ENCODE data around the gene DCK. TPM values are rescaled to one million over a fixed set of nuclear protein-coding genes. Genes with fewer than 3 reads are reported as not detected.

DCK gene
- total and polyA plus RNA-seq, 9 of the 15 experiments (the other 6 are each of a cell fraction or from before 2014, with no cell fraction given), result 11.3 to 25.8 (median 19.6) TPM

DNA sequence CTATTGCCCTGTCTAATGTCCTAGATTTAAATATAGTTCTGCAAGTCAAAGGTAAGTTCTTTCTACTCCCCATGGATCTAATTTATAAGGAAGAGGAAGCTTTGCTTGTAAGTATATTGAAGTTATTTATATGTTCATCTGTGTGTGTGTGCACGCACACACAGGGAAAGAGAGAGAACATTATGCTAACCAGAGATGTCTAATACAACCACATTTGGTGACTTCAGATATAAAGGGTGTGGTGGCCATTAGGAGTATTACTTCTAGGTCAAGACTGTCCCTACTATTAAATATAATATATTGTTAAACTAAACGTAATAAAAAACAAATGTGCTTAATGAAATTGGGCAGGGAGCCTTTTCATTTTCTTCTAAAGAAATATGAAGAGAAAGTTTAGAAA is 4.1 kb downstream of the DCK start:
- H2AFZ ChIP-seq (ENCODE audit: low read depth, low read length), result no peak overlapping the region
- CTCF ChIA-PET (ENCODE audit: low intra/inter-chr PET ratio), result no interaction called here
- in situ Hi-C loops (cut with MboI), result no loop called here

More for the DNA sequence above, 4.1 kb downstream of the DCK start:
- intact Hi-C loops (cut with micrococcal nuclease), result loop anchor here (10.0 kb wide), 1 partner anchor 293 kb away; no protein-coding TSS in a partner anchor
- no peak for ATAC-seq
- FAIRE-seq, result no peak
- H3K36me3 ChIP-seq (ENCODE audit: control insufficient read depth, insufficient read depth, low read length), result peaks cover 15% of the 10 kb centered on the region; the same call in 1 of the 3 replicates
- no peak for DNase-seq (ENCODE audit: extremely low read depth in 1 of 4, low spot score in 3 of 4)
- BruUV-seq (replicated peaks), result no TSS peak
- H3K79me2 ChIP-seq (ENCODE audit: control insufficient read depth, insufficient read depth, low read length), result peaks cover 52% of the 10 kb centered on the region
- H3K4me3 ChIP-seq, result no peak overlapping the region
- no peak for TF ChIP-seq CTCF (IDR thresholded peaks at IDR 0.05 in 2 of 3, conservative IDR thresholded peaks at IDR 0.05 in 1 of 3; ENCODE audit: insufficient read depth in 2 of 3, low read depth in 1 of 3, low read length in 3 of 3)
- TF ChIP-seq CC2D1A (IDR thresholded peaks at IDR 0.05), result no peak
- POLR2A ChIA-PET, result interaction anchor here (1.0 kb wide), 1 partner anchor 37 kb away, joined by 3 read pairs; no protein-coding TSS in a partner anchor
- no peaks in the 10 kb centered on the region for H3K9me1 ChIP-seq (ENCODE audit: control insufficient read depth, insufficient read depth, low read length)
- H3K4me2 ChIP-seq (ENCODE audit: insufficient read depth, low read length), result peak overlapping the region; percentile 85; the same call in 1 of the 2 replicates
- WGBS (ENCODE audit: insufficient coverage, low coverage, missing lambda C conversion rate), result 0% methylated on average over 2 of the region's 2 CpGs
- H3K27me3 ChIP-seq (ENCODE audit: control insufficient read depth in 2 of 2, insufficient read depth in 2 of 2, low read length in 2 of 2), result no peaks in the 10 kb centered on the region
- peaks cover 15 to 19% of the 10 kb centered on the region in 2 experiments; a peak in 4 of 5 replicates for H3K4me1 ChIP-seq (replicated peaks in 1 of 2; ENCODE audit: control insufficient read depth in 2 of 2, insufficient read depth in 2 of 2, low read length in 2 of 2)
- no peaks in the 10 kb centered on the region for H3K9me3 ChIP-seq (replicated peaks; ENCODE audit: control insufficient read depth, insufficient read depth, low read depth, low read length)
- no peaks in the 10 kb centered on the region for H4K20me1 ChIP-seq (replicated peaks; ENCODE audit: control insufficient read depth, insufficient read depth, low read length)
- H3K9ac ChIP-seq (ENCODE audit: insufficient read depth in 1 of 2, low read depth in 2 of 2, low read length in 2 of 2), result peak overlapping the region in 1 of 2 experiments; percentile 37; a peak in 2 of 4 replicates
- no peak overlapping the region for H3K27ac ChIP-seq (ENCODE audit: extremely low read depth, low read depth, low read length)
